GM21737 (cell line): ENCODE results near the gene USH1C.

ENCODE experiments used
- ATAC-seq: cut with Tn5 transposase; IDR thresholded peaks from one replicate; pipeline ENCODE4 v1.9.1; 2021; ENCODE audit warnings: mild to moderate bottlenecking, moderate library complexity; ENCODE audit not compliant: unreplicated experiment

Gene USH1C

DNA sequence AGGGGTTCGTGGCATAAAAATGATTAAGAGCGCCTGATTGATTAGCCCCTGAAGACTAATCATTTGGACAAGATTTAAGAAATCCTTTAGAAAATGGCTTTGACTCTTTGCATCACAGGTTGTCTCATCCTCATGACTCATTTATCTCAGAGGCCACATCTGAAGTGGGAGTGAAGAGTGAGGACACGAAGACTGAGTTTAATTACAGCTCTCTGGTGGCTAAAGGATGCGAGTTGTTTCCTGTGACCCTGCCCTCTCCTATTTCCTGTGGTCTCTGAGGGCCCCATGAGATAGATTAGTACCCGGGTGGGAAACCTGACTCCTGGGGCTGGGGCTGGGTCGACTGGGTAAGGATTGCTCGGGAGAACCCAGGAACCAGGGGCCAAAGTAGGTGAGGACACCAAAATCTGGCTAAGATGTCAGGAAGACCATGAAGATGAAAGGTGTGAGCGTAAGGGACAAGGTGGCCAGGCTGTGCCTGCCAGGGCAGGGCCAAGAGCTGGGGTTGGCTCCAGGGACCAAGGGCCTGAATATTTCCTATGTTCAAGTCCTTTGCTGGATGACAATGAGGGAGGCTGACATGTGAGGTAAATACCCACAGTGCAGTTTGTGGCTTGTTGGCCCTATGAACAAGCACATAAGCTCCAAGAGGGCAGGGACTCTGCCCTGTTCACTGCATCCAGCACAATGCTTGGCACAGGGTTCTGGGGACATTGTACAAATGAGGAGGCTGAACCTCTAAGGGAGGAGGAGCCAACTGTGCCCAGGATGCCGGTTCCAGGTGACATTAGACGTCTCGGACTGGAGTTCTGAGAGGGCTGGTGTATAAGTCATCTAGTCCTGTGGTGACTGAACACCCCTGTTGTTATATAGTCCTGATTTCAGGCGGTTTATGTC is 6.5 kb upstream of the USH1C start:
- no peak for ATAC-seq

DNA sequence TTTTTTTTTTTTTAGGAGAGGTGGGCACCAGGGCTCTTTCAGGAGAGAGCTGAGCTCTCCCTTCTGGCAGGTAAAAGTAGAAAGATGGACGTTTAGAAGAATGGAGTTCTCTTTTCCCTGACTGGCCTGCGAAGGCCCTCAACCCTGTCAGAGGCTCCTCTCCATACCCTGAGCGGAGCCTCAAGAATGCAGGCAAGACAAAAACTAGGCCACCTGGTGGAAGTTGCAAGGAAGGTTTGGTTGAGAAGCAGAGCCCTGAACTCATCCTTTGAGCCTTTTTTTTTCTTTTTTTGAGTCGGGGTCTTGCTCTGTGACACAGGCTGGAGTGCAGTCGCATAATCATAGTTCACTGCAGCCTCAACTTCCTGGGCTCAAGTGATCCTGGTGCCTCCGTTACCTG is 4.2 kb upstream of the USH1C start:
- no peak for ATAC-seq

DNA sequence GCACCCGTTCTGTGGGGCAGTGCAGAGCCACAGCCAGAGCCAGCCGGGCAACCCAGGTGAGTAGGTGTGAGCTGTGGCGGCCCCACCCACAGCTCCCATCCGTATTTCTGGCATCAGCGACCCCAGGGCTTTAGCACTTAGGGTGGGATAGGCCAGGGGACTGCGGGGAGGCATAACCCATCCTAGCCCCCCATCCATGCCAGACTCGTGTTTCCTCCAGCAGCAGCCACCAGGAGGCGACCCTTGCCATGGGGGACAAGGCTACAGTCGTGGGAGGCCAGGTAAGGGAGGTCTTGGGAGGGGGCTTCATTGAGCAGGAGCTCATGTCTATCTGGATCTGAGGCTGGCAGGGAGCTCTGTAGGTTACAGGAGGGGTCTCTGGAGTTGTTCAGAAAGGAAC is 3.7 kb upstream of the USH1C start:
- no peak for ATAC-seq

DNA sequence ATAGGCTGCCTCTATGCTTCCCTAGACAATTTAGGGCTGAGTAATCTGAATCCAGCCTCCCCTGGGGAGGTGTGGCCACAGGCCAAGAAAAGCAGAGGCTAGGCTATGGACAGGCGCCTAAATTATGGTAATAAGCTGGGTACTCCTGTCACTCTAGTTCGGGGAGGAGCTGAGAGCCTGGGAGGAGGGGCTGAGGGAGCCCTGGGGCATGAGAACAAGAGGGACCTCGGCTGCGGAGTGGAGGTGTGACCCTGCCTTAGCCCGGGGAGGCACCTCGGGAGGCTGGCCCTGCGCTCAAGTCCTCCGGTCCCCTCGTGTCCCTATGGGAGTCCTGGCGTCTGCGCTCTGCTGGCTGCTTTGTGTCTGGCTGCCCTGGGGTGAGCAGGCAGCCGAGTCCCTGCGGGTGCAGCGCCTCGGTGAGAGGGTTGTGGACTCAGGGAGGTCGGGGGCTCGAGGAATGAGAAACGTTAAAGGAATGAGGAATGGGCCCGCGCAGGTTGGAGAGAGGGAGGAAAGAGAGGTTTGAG is 2.9 kb upstream of the USH1C start, which contains the start of gene OTOG:
Gene OTOG (plus strand): TSS at position 209 of the 527 bp plus-strand sequence. CDS start 114 bp downstream, at position 323.
- ATAC-seq = no peak

DNA sequence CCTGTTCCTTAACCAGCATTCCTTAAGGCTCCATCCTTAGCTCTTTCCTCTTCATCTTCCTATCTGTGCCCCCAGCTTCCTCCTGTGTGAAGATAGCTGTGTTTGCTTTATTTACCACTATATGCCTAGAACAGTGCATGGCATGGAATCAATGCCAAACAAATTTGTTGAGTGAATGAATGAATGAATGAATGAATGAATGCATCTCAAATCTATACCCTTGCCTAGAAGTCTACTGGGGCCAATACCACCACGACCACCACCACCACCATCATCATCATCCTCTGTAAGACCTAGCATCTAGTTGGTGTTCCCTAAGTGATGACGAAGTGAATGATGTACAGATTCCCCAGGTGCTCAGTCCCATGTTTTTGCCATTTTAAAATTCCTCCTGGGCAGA is 2.0 kb upstream of the USH1C start:
- no peak for ATAC-seq

DNA sequence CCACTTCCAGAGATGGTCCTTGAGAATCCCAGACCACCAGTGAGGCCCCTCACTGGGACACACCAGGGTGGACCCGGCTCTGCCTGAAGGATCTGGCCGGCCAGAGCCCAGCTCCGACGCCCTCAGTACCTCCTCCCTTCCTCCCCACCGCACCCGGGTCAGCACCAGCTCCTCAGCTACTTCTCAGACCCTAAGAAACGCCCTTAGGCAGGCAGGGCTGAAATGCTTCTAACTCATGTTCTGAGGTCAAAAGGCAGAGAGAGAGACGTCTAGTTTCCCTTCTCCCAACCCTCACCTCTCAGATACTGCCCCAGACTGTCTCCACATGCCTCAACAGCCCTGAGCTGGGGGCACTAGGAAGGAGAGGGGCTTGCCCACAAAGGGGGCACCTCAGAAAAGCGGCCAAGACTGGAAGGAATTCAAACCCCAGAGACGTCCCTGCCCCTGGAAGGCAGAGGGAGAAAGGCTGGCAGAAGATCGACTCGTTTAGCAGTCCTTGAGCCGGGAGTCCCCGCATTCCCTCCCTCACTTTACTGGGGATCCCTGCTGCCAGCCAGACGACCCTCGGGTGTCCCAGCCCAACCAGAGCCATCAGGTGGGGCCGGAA is 539 bp downstream of the USH1C start:
- ATAC-seq = no peak

DNA sequence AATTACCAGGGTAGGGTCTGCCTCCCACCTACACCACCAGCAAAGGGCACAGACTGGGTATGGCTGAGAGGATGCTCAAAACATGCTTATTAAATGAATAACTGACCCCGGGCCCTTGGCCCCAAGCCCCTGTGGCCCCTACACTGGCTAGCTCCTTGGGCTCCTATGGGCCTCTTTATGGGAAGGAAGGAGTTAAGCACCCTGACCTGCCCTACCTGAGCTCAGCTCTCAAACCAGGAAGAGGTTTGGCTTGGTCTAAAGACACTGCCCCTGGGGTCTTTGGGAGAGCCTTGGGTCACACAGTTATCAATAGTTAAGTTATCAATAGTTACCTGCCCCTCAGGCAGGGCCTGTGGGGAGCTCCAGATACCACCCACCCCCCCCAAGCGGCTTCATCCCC is 1.2 kb downstream of the USH1C start:
- ATAC-seq = no peak

DNA sequence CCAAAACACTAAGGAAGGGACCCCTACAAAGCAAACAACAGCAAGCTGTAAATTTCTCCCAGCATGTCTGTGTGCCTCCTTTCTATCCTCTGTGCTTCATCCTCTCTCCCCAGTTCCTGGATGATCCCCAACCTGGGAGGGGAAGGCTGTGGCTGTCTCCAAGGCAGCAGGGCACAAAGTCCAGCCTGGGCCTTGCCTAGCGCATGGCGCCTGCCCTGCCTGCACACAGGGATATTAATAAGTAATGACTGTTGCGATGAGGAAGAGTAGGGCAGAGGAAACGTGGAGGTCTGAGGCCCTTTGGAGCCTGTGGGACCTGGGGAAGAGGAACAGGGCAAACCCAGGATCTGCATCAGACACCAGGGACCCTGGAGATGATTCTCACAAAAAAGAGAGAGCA is 2.0 kb downstream of the USH1C start:
- no peak for ATAC-seq

DNA sequence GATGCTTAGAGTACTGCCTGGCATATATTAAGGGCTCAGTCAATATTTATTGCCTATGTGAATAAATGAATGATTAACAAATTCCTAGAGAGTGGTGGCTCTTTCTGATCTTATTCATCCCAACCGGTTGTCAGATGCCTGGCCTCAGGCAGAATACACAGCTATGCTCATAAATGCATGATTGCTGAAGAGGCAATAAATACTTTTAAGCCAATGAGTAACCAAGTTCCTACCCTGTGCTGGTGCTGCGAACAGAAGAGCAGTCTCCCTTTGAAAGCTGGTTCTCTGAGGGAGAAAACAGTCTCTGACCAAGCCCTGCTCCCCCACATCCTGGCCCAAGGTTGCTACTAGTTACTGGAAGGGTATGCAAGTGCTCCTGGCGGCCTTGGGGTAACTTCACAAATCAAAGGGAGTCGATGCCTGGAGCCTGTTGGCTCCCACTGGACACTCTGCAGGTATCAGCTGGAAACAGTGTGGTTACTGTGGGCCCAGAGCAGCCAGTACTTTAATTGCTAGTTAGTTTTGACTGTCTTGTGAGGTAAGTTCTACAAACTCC is 2.8 kb downstream of the USH1C start:
- ATAC-seq = no peak

DNA sequence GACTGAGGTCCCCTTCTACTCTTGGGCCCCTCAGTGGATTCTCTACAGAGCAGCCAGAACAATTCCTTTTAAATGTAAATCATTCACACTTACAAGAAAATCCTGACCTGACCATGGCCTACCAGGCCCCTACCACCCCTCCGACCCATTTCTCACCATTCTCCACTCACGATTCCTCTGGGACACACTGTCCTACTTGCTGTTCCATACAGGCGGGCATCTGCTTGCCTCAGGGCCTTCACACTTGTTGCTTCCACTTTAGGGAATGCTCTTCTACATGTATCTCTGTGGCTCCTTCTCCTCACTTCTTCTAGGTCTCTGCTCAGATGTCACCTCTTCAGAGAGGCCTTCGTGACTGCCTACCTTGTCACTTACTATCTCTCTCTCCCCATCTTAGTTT is 3.4 kb downstream of the USH1C start:
- ATAC-seq = no peak

DNA sequence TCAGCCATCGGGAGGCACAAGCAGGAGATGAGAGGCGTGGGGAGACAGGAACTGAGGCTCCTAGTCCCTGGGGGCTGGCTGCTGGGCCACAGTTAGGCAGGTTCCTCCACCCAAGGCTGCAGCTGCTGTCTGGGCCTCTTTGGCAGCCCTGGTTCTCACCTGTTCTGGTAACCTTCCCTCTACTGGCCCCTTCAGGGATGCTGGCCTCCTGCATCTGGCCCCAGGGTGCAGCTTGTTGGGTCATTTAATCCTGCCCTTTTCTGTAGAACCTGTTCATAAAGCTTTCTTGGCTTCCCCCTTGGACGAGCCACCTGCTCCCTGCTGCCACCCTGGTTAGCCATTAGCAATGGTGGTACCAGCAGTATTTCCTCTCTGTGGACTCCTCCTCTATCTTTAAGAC is 5.5 kb downstream of the USH1C start:
- ATAC-seq = no peak

DNA sequence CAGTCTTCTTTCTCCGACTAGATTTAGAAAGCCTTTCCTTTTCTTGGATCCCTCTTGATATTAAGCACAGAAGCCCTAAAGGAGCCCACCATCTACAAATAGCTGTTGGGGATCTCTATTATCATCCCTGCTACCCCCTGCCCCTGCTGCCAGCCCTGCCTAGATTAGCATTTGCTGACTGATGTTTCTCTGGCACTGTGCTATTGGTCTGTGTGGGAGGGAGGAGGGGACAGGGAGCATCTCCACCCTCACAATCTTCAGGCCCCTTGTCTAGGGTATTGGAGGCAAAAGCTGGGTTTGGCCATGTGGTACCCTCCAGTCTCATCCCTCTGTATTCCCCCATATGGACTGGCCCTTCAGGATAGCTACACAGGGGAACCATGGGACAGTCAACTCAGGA is 6.2 kb downstream of the USH1C start:
- ATAC-seq = no peak

DNA sequence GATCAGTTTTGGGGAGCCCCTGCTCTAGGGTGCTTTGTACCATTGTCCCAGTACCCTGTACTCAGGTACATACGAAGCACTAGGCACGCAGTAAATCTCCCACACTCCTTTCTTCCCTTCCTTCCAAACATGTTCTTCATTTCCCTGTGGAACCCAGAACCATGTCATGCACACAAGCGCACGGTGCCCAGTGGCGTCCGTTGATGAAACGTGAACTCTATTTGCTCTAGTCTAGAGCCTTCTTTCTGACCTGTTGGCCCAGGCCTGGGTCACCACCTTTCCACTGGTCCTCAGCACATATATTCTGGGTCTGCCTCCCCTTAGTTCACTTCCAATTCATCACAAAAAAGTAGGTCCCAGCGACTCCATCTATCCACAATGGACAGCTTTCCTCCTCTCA is 7.0 kb downstream of the USH1C start:
- no peak for ATAC-seq

DNA sequence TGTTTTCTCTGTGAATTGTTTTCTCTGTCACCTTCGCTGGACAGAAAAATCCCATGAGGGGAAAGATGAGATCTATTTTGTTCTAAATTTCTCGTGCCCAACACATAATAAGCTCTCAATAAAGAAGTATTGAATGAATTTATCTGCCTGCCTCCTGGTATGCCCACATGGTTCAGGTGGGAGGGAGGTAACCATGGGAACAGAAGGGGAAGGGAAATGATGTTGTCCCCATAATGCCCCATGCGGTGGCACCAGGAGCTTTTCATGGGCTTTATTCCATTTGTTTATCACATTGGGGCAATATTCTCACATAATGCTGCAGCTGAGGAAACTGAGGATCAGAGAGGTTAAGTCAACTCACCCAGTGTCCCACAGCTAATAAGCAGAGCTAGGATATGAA is 8.7 kb downstream of the USH1C start:
- no peak for ATAC-seq

DNA sequence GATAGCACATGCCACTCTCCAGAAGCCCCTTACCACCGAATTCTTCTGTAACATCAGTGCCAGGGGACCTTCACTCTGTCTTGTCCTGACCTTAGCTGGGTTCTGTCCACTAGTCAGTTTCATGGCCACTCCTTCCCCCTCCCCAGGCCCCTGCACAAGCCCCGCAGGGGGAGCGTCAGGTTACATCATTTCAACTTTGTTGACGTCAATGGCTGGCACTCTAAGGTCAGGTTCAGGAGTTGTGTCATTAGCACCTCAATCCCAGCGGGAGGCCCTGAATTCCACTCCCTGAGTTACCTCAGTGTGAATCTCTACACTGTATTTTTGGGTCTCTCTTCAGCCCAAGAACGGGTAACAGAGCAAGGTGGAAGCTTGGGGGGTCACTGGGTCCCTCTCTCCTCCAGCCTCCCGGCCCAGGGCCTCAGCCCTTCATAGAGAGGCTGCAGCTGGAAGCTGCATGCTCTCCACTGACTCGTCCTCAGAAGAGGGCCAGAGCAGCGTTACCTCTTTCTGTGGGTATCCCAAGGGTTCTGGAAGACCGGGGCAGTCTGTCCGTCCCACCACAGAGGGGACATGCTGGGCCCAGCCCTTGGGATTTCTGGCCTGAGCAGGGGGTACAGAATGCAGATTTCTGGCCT is 10.3 kb downstream of the USH1C start:
- no peak for ATAC-seq

DNA sequence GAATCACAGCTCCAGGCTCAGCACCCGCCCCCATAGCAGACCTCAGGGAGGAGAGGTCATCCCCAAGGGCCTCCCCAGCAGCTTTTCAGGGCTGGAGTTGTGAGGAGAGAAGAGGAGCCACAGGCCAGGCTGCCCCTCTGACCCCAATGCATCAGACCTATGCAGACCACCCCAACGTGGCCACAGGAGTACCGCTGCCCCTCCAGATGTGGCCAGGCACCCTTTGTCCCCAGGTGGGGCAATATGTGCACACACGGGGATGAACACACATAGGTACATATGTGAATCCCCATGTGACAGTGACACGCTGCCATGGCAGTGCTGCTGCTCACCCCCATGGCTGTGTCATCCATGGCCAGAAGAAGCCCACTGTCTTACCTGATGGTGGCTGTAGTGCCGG is 10.9 kb downstream of the USH1C start:
- ATAC-seq = no peak

DNA sequence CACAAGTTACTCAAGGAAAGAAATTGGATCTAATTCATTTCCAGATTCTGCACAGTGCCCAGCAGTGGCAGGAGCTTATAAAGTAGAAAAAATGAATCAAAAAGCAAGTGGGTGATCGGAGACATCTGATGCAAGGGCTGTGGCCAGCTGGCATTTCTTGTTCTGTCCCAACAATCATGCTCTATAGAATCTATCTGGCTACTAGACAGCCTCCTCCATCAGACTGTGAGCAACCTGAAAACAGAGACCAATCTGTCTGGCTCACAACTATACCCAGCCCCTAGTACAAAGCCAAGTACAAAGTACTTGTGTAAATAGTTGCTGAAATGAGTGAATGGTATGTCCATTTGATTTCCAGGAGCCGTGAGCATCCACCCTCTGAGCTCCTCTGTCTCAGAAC is 11.4 kb downstream of the USH1C start:
- ATAC-seq = no peak

DNA sequence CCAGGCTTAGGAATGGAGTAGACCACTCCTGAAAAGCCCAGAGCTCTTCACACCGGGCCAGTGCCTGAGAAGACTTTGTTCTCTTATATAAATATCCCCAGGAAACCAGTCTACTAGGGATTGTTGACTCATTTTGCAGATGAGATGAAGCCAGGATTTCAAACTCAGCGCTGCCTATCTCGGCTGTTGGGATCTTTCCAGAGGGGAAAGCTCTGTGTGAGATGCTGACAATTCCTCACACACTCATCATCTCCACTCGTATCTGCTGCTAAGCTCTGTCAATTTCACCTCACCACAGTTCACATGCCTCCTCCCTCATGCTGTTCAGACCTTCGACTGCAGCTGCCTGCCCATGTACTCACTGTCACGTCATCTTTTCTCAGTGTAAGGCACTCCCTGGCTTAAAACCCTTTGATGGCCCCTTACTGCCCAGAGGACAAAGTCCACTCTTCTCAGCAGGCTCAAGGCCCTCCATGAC is 12.5 kb downstream of the USH1C start:
- ATAC-seq = no peak

DNA sequence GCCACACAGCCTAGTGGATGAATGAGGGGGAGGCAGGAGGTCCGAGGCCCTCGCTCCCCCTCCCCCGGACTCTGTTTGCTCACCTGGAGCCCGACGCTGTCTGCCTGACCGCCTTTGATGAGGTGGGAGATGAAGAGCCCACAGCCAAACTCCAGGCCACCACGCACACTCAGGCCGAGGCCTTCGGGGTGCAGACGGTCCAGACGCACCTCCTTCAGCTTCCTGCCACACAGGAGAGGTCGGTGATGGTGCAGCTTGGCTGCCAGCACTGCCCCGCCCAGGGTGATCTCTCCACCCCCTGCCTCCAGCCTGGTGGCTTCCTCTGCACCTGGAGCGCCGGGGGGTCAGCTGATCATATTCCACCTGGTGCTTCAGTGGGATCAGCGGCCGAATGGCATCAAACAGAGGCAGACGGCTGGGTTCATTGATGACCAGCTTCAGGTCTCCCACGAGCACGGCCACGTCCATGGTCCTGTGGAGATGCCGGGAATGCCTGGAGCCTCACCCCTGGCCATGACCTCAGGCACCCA is 13.1 kb downstream of the USH1C start:
- no peak for ATAC-seq

DNA sequence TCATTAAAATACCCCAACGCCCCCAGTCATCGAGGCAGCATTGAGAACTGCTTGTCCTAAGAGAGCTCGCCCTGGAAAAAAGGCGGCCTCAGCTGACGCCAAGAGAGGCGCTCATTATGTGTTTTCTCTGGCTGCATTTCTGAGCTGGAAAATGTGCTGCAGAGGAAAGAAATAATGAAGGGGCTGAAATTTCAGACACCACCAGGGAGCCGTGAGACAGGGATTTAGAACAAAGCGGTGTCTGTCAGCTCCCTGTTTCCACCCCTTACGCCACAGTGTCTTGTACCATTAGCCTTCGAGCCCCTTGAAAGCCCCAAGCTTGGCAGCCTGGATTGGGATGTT is 14.4 kb downstream of the USH1C start:
- no peak for ATAC-seq
